Astrocyte of the cerebellum (primary cell): ENCODE results near the gene GABRB3.

Source experiments
- DNase-seq: peaks from one replicate; pipeline ENCODE4 v3.0.0-alpha.2; 2011; ENCODE audit warnings: low read depth
- H3K4me3 ChIP-seq: 2 replicates; pipeline ENCODE4 v1.5.1; 2011; ENCODE audit warnings: mild to moderate bottlenecking, low read depth, low read length, moderate library complexity
- CTCF ChIP-seq: IDR thresholded peaks from 2 replicates; pipeline ENCODE4 v1.5.1; 2012; ENCODE audit warnings: low read length, low read depth, moderate library complexity, mild to moderate bottlenecking; ENCODE audit errors: missing control alignments
- in situ Hi-C: cut with HindIII; loops from 2 replicates; pipeline ENCODE4 v1.10.0; 2017; ENCODE audit warnings: low sequenced_read_pairs

GABRB3 gene

DNA sequence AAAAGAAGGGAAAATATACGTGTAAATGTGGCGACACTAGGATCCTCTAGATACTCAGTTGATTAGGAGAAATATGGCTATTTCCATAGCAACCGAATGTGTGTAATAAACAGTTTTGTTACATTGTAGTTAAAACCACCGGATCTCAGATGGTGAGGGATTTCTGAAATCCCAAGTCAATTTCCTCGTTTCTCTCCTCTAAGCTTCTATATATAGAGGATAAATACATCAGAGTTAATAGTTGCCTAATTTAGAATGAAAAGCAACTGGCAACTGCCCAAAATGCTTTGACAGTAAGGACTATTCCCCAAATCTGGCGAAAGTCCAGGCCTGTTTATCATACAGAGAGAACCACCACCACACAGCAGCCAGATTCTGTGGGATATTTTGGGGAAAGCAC, 112.6 kb downstream of the GABRB3 start:
- DNase-seq: no peak
- no peak overlapping the region for H3K4me3 ChIP-seq
- in situ Hi-C loops: no loop called here
- TF ChIP-seq CTCF: no peak

GRCh38 chr15:26658290-26658689, 114.6 kb downstream of the GABRB3 start:
- DNase-seq: no peak
- no peak overlapping the region for H3K4me3 ChIP-seq
- TF ChIP-seq CTCF: no peak
- in situ Hi-C loops: no loop called here

DNA sequence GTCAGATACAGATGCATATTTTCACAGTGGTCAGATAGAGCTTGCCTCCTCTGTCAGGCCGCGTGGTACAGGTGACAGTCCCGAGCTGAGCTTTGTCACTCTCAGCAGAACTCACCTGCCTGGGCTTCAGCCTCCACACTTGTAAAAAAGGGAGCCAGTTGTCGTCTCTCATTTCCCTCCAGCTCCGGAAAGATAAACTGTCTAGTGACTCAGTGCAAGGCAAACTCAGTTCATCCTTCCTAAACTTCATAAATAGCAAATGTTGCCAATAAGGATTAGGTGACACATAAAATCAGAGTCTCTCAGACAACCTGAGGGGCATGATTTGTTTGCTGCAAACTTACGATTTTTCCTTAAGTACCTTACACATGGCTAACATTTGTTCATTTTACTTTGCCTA, 116.8 kb downstream of the GABRB3 start:
- no peak for DNase-seq
- H3K4me3 ChIP-seq: no peak overlapping the region
- TF ChIP-seq CTCF: no peak
- in situ Hi-C loops: no loop called here

DNA sequence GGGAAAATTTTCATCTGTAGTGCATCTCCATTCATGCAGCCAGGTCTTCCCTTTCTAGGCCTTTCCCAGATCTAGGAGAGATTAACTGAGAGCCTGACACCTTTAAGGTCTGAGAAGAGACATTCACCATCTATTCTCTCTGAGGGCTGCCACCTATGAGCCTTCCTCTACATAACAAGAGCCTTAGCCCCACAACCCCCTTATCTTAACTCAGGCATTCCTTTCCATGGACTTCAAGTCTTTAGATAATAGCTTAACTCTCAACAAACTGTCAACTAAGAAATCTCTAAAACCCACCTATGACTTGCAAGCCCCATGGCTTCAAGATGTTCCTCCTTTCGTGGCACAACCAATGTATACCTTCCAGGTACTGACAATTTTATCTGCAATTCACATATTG, 121.0 kb downstream of the GABRB3 start:
- TF ChIP-seq CTCF: no peak
- in situ Hi-C loops: no loop called here
- H3K4me3 ChIP-seq: no peak overlapping the region
- no peak for DNase-seq

DNA sequence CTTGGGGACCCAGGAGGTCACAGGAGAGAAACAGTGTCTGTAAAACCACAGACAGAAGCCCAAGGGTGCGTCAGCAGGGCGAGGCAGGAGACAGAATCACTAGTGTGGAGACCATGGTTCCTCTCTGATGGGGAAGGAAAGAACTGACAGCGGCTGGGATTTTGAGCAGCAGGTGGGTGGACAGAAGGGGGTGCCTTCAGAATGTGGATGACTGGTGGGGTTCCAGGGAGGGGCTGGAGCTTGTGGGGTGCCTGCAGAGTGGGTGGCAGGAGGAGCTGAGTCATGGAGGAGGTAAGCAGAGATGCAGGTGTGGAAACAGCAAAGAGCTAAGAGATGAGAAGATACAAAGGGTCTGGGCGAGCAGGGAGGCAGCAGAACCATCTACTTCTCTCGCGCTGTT, 124.2 kb downstream of the GABRB3 start:
- in situ Hi-C loops: no loop called here
- H3K4me3 ChIP-seq: no peak overlapping the region
- no peak for DNase-seq
- TF ChIP-seq CTCF: no peak

- in situ Hi-C loops: no loop called here
- no peak for DNase-seq
- TF ChIP-seq CTCF: no peak
Observed at GRCh38 chr15:26644948-26645347, 127.9 kb downstream of the GABRB3 start.

DNA sequence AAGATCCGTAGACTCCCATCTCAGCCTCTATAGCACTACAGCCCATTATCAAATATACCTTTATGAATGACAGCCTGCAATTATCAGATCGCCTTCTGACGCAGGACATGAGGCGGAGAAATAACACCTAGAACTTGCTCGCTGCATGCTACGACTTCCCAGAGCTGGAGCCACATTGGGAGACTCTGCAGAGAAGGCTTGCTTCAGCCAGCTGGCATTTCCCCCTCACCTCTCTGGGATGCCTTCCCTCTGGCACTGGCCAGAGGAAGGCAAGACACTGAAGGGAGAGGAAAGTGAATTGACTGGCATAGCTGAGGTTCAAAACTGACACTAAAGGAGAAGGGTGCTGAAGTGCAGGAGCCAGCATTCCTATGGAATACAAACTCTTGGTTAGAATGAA, 131.7 kb downstream of the GABRB3 start:
- TF ChIP-seq CTCF: no peak
- DNase-seq: no peak
- in situ Hi-C loops: no loop called here
- H3K4me3 ChIP-seq: no peak overlapping the region

More at GRCh38 chr15:26644948-26645347, 127.9 kb downstream of the GABRB3 start:
- no peak overlapping the region for H3K4me3 ChIP-seq
